Thoracic aorta (tissue), 2 donors: ENCODE results near the gene CTXN1. TPM values are rescaled to one million over a fixed set of nuclear protein-coding genes. Genes with fewer than 3 reads are reported as not detected.

Source experiments
- ATAC-seq: fragments of 150-250 bp; one replicate; pipeline ENCODE4 v1.8.0; 2017; ENCODE audit warnings: low read depth; ENCODE audit not compliant: insufficient number of reproducible peaks, low FRiP score
- DNase-seq: peaks from one replicate; pipeline ENCODE4 v3.0.0-alpha.2; 2020; ENCODE audit warnings: low spot score
- H3K27ac ChIP-seq, 2 donors: fragments of 200-600 bp; sonication (generic); 1 replicate in 1 of 2; 2 replicates in 1 of 2; pipeline ENCODE4 v1.5.1; 2016; ENCODE audit warnings: mild to moderate bottlenecking in 2 of 2, moderate library complexity in 2 of 2
- H3K27me3 ChIP-seq: fragments of 200-600 bp; sonication (generic); replicated peaks from 2 replicates; pipeline ENCODE4 v1.6.0; 2016; ENCODE audit warnings: mild to moderate bottlenecking; ENCODE audit not compliant: insufficient read depth
- H3K36me3 ChIP-seq: fragments of 200-600 bp; sonication (generic); one replicate; pipeline ENCODE4 v1.5.1; 2016
- H3K4me1 ChIP-seq, 2 donors: fragments of 200-600 bp; sonication (generic); 1 replicate in 1 of 2; 2 replicates in 1 of 2; pipeline versions ENCODE4 v1.5.1 to v1.6.0; 2016; ENCODE audit warnings: low read depth in 2 of 2, mild to moderate bottlenecking in 1 of 2; ENCODE audit not compliant: control insufficient read depth in 1 of 2
- H3K4me3 ChIP-seq: fragments of 200-600 bp; sonication (generic); 2 replicates; pipeline ENCODE4 v1.5.1; 2016; ENCODE audit warnings: mild to moderate bottlenecking
- H3K9me3 ChIP-seq: fragments of 200-600 bp; sonication (generic); 2 replicates; pipeline ENCODE4 v1.5.1; 2016
- CTCF ChIP-seq: fragments of 200-600 bp; sonication (generic); IDR thresholded peaks from one replicate; pipeline ENCODE4 v1.5.1; 2019; ENCODE audit warnings: antibody characterized with exemption
- total RNA-seq, 2 donors: library from RNA; depleted of rRNA; stranded (reverse); fragments of >200 nt; gene quantifications; one replicate each; pipeline versions ENCODE4 v1.1.0 to v1.2.3, GENCODE V29; 2016

CTXN1 gene
- total RNA-seq, 2 donors from 2014 or later = 0.54 TPM; not detected in 1

- DNase-seq (no peak), ATAC-seq (no peak)
- Histone ChIP-seq H3K4me3 (no peak overlapping the region), H3K27me3 (no peaks in the 10 kb centered on the region), H3K36me3 (peaks cover 14% of the 10 kb centered on the region), H3K4me1 (peaks cover 38 to 60% of the 10 kb centered on the region in 2 donors), H3K27ac (no peak overlapping the region), H3K9me3 (no peaks in the 10 kb centered on the region)
- no peak for TF ChIP-seq CTCF
Measured at GRCh38 chr19:7924241-7924640, 1.7 kb downstream of the CTXN1 start.

- no peak for DNase-seq
- TF ChIP-seq CTCF = no peak
- H3K27ac ChIP-seq = no peak overlapping the region
- H3K27me3 ChIP-seq = no peaks in the 10 kb centered on the region
- H3K36me3 ChIP-seq = peaks cover 14% of the 10 kb centered on the region
- peaks cover 35 to 61% of the 10 kb centered on the region in 2 donors for H3K4me1 ChIP-seq
- H3K4me3 ChIP-seq = no peak overlapping the region
- no peaks in the 10 kb centered on the region for H3K9me3 ChIP-seq
- no peak for ATAC-seq
Measured at GRCh38 chr19:7923295-7924191, 2.4 kb downstream of the CTXN1 start.

- no peak for TF ChIP-seq CTCF
- Histone ChIP-seq H3K27me3 (no peaks in the 10 kb centered on the region), H3K4me3 (no peak overlapping the region), H3K4me1 (peaks cover 34 to 61% of the 10 kb centered on the region in 2 donors), H3K36me3 (peaks cover 14% of the 10 kb centered on the region), H3K27ac (no peak overlapping the region), H3K9me3 (no peaks in the 10 kb centered on the region)
- ATAC-seq = no peak
- DNase-seq = no peak
Measured at GRCh38 chr19:7922836-7923195, 3.1 kb downstream of the CTXN1 start.

GRCh38 chr19:7921967-7922835, 3.7 kb downstream of the CTXN1 start:
- Histone ChIP-seq H3K4me1 (peaks cover 35 to 63% of the 10 kb centered on the region in 2 donors), H3K27ac (peak overlapping the region in 1 of 2 donors; percentile 85), H3K27me3 (no peaks in the 10 kb centered on the region), H3K9me3 (no peaks in the 10 kb centered on the region), H3K36me3 (peaks cover 14% of the 10 kb centered on the region), H3K4me3 (peak overlapping the region; percentile 80)
- DNase-seq (no peak), ATAC-seq (no peak)
- TF ChIP-seq CTCF = no peak
